Cardiac fibroblast (primary cell): ENCODE measurements around the gene SNX27.
A peak's percentile ranks its signal among the peaks of the same experiment; 100 is the strongest.

Experiments used
- DNase-seq, 2 donors: peaks; one replicate each; pipeline versions ENCODE4 v3.0.0 to v3.0.0-alpha.2; 2010; ENCODE audit warnings: low read depth in 2 of 2
- H3K4me3 ChIP-seq, 2 donors: replicated peaks in 1 of 2; 1 replicate in 1 of 2; 2 replicates in 1 of 2; pipeline ENCODE4 v1.5.1; 2011; ENCODE audit warnings: low read depth in 2 of 2, low read length in 2 of 2, mild to moderate bottlenecking in 2 of 2, moderate library complexity in 1 of 2
- TF ChIP-seq, protein P1 (sequence below): IDR thresholded peaks from one replicate; pipeline ENCODE4 v1.5.1; 2011; ENCODE audit warnings: low read depth, mild to moderate bottlenecking, low read length, inconsistent platforms

The SNX27 gene

DNA sequence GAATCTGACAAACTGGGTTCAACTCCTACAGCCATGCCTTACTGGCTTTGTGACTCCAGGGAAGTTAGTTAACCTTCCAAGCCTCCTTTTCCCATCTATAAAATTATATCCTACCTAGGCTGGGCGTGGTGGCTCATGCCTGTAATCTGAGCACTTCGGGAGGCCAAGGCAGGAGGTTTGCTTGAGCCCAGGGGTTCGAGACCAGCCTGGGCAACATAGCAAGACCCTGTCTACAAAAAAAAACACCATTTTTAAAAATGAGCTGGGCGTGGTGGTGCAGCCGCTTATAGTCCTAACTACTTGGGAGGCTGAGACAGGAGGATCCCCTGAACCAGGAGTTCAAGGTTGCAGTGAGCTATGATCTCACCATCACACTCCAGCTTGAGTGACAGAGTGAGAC, 89.7 kb downstream of the SNX27 start:
- no peak overlapping the region for H3K4me3 ChIP-seq
- no peak for DNase-seq
- TF ChIP-seq, protein P1, sequence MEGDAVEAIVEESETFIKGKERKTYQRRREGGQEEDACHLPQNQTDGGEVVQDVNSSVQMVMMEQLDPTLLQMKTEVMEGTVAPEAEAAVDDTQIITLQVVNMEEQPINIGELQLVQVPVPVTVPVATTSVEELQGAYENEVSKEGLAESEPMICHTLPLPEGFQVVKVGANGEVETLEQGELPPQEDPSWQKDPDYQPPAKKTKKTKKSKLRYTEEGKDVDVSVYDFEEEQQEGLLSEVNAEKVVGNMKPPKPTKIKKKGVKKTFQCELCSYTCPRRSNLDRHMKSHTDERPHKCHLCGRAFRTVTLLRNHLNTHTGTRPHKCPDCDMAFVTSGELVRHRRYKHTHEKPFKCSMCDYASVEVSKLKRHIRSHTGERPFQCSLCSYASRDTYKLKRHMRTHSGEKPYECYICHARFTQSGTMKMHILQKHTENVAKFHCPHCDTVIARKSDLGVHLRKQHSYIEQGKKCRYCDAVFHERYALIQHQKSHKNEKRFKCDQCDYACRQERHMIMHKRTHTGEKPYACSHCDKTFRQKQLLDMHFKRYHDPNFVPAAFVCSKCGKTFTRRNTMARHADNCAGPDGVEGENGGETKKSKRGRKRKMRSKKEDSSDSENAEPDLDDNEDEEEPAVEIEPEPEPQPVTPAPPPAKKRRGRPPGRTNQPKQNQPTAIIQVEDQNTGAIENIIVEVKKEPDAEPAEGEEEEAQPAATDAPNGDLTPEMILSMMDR, result no peak

DNA sequence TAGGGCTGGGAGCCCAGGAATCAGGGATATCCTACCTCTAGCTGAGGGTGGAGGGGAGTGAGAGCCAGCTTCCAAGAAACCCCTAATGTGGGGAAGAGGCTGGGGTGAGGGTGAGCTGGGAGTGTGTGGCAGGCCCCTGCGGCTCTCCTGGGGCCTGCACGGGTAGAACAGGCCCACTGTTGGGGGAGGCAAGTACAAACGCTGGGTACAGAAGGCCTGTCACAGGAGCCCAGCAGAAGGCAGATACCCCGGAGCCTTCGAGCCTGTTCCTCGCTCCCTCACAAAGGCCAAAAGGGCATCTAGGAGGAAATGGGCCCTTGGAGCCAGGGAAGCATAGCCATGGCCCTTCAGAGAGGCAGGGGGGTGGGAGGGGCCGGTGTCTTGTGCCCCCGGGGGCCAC, 91.1 kb downstream of the SNX27 start:
- DNase-seq, result no peak
- no peak overlapping the region for H3K4me3 ChIP-seq
- TF ChIP-seq, protein P1, result no peak

DNA sequence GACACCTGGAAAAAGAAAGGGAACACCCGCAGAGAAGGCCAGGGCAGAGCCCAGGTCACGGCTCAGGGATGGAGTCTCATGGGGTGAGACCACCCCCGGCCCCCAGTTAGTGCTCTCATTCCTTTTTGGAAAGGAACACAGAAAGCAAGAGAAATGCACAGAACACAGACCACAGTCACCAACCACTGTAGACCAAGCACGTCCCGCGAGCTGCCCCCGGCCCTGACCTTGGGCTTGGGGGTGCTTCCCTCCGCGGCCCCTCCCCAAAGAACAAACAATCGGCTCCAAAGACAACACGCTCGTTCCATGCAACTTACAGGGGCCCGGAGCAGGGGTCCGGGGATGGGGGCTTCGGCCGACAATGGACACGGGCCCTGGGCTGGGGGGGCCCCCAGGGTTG, 92.0 kb downstream of the SNX27 start:
- TF ChIP-seq, protein P1, result no peak
- no peak overlapping the region for H3K4me3 ChIP-seq
- no peak for DNase-seq

DNA sequence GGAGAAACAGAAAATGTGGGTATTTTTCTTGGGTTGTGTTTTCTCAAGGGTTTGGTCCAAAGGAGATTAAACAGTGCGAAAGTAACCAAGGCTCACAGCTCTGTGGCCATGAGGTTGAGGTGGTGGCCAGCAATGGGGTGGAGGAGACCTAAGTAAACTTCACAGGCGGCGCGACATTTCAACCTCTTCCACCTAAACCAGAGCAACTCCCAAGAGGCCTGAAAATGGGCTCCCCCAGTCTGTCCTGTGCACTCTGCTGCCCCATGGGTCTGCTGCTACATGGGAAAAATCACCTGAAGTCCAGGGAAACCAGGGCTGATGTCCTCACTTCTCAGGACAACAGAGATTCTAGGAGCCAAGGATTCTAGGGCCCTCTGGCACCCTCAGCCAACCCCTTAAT, 92.4 kb downstream of the SNX27 start:
- H3K4me3 ChIP-seq, result no peak overlapping the region
- no peak for DNase-seq
- TF ChIP-seq, protein P1, result no peak

DNA sequence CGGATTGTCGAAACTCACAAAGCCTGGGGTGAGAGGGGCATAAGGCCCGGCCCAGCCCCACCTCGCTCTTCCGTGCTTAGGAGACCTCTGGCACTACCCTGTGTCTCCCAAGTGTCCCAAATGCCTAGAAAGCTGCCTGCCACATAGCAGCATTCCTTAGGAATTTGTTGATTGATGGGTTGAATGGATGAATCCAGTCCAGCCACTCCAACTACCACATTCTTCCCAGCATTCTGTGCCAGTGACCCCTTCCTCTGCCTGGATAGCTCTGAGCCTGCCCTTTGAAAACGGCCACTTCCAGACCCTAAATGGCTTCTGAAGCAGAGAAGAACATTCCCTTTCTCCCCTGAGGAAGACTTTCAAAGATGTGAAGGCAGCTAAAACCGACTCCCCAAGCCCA, 93.3 kb downstream of the SNX27 start:
- no peak overlapping the region for H3K4me3 ChIP-seq
- DNase-seq, result no peak
- TF ChIP-seq, protein P1, result no peak

DNA sequence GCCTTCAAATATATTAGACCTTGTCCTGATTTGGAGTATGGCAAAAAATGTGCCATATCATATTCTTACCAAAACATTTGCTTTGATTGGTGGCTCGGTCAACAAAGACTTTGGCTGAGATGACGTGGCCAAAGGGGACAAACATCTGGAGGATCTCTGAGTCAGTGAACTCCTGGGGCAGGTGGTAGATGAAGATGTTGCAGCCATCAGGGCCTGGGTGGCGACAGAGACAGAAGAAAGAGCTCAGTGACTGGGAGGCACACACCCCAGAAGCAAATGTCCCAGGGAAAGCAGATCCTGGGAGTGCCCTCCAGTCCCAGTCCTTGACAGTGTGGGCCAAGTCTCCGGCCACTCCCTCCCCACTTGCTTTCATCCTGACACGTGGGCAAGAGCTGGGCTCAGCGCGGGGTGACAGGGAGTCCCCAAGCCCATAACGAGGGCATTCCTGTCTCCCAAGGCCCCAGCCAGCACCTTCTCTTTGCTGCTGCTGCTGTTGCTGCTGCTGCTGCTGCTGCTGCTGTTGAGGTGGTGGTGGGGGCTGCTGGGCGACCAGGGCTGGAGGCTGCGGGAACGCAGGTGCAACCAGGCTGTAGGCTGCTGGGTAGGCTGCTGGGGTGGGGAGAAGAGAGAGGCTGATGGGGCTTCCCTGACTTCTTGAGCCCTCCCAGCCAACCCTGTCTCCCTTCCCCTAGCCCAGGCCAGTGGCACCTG, 94.1 kb downstream of the SNX27 start:
- TF ChIP-seq, protein P1, result no peak
- peak in 1 of 2 donors; percentile 27 for DNase-seq
- H3K4me3 ChIP-seq, result no peak overlapping the region
